HepG2 (cell line): ENCODE measurements around the gene ABI2. TPM values are rescaled to one million over a fixed set of nuclear protein-coding genes. Genes with fewer than 3 reads are reported as not detected.

Source experiments
- ATAC-seq: fragments of 200-7000 bp; cut with Tn5 transposase; 3 replicates; pipeline ENCODE4 v1.9.1; 2020; ENCODE audit warnings: mild to moderate bottlenecking, moderate library complexity
- BruUV-seq: library from RNA; stranded (reverse); fragments of 400-500 nt; replicated peaks from 2 replicates; lab custom pipeline; 2021; lab: Mats Ljungman, UMichigan
- CTCF ChIA-PET: fragments of 300-600 bp; formaldehyde crosslinking; extraction: SDS; loops from one replicate; lab custom pipeline; 2021; ENCODE audit warnings: low total read pairs, inconsistent platforms, low intra/inter-chr PET ratio; lab: Yijun Ruan, JAX
- POLR2A ChIA-PET: fragments of 350-600 bp; sonication (Branson Sonifier 250); formaldehyde crosslinking; loops from one replicate; lab custom pipeline; 2020; ENCODE audit warnings: antibody characterized with exemption, inconsistent platforms; lab: Yijun Ruan, JAX
- DNase-seq: peaks from one replicate; pipeline ENCODE4 v3.0.0-alpha.2; 2015; ENCODE audit warnings: low spot score
- FAIRE-seq: peaks from 3 replicates; lab custom pipeline; 2011; peaks lifted over from hg19 to GRCh38; lab: Jason Lieb, UNC
- H2AFZ ChIP-seq: one replicate; pipeline ENCODE4 v1.6.1; 2011; ENCODE audit warnings: low read length, inconsistent platforms
- H3K27ac ChIP-seq: fragments of 300-600 bp; 3 replicates; pipeline ENCODE4 v1.8.0; 2011; ENCODE audit warnings: mixed run types, mild to moderate bottlenecking, mixed read lengths, low read length, inconsistent platforms; ENCODE audit not compliant: insufficient read depth; ENCODE audit errors: extremely low read length
- H3K27me3 ChIP-seq, 2 experiments: fragments of 200-600 bp in 1 of 2; 2 replicates in 1 of 2; 3 replicates in 1 of 2; pipeline versions ENCODE4 v1.6.0 to v1.8.0; 2011; ENCODE audit warnings: low read length in 2 of 2, mild to moderate bottlenecking in 2 of 2, moderate library complexity in 2 of 2, inconsistent platforms in 1 of 2; ENCODE audit not compliant: insufficient read depth in 2 of 2, control insufficient read depth in 1 of 2
- H3K36me3 ChIP-seq, 2 experiments: fragments of 200-600 bp in 1 of 2; replicated peaks in 1 of 2; 2 replicates in 1 of 2; 3 replicates in 1 of 2; pipeline versions ENCODE4 v1.5.1 to v1.8.0; 2011; ENCODE audit warnings: low read length in 2 of 2, inconsistent platforms in 1 of 2; ENCODE audit not compliant: insufficient read depth in 2 of 2, control insufficient read depth in 1 of 2
- H3K4me1 ChIP-seq: 2 replicates; pipeline ENCODE4 v1.5.1; 2012; ENCODE audit warnings: low read length, inconsistent platforms; ENCODE audit not compliant: insufficient read depth
- H3K4me2 ChIP-seq: 2 replicates; pipeline ENCODE4 v1.6.0; 2011; ENCODE audit warnings: low read depth, low read length, inconsistent platforms
- H3K4me3 ChIP-seq, 3 experiments: fragments of 200-600 bp in 1 of 3; sonication (generic), shearing (Covaris generic) in 1 of 3; replicated peaks in 1 of 3; 2 replicates each; pipeline ENCODE4 v1.5.1; 2011 to 2016; ENCODE audit warnings: low read length in 3 of 3, inconsistent platforms in 2 of 3, low read depth in 2 of 3, mild to moderate bottlenecking in 2 of 3, control low read depth in 1 of 3, mixed read lengths in 1 of 3; ENCODE audit not compliant: insufficient read depth in 1 of 3
- H3K79me2 ChIP-seq: one replicate; pipeline ENCODE4 v1.6.1; 2011; ENCODE audit warnings: low read length, inconsistent platforms; ENCODE audit not compliant: insufficient read depth
- H3K9ac ChIP-seq: 2 replicates; pipeline ENCODE4 v1.6.0; 2011; ENCODE audit warnings: mild to moderate bottlenecking, low read depth, low read length, inconsistent platforms; ENCODE audit not compliant: insufficient read depth
- H3K9me3 ChIP-seq: 2 replicates; pipeline ENCODE4 v1.5.1; 2012; ENCODE audit warnings: mild to moderate bottlenecking, low read length
- H4K20me1 ChIP-seq: 2 replicates; pipeline ENCODE4 v1.6.0; 2011; ENCODE audit warnings: inconsistent platforms, mild to moderate bottlenecking, low read length, moderate library complexity; ENCODE audit not compliant: insufficient read depth
- KLF16 ChIP-seq, 2 experiments: sonication (generic) in 1 of 2; formaldehyde crosslinking in 1 of 2; IDR thresholded peaks; 2 replicates each; pipeline versions ENCODE4 v1.6.1 to v1.8.0; 2016 to 2023; ENCODE audit warnings: missing genetic modification reagents in 2 of 2, missing compliant biosample characterization in 1 of 2
- NRL ChIP-seq: sonication (generic); formaldehyde crosslinking; IDR thresholded peaks from 2 replicates; pipeline ENCODE4 v1.5.0; 2020; ENCODE audit warnings: missing genetic modification reagents, mild to moderate bottlenecking, moderate library complexity, borderline replicate concordance
- PRPF4 ChIP-seq: fragments of 200-400 bp; formaldehyde crosslinking; IDR thresholded peaks from 2 replicates; pipeline ENCODE4 v1.6.1; 2016; ENCODE audit warnings: low read length, low read depth; ENCODE audit not compliant: poor library complexity, severe bottlenecking
- STAG1 ChIP-seq: sonication (generic); formaldehyde crosslinking; IDR thresholded peaks from 2 replicates; pipeline ENCODE4 v1.4.0; 2020; ENCODE audit warnings: missing genetic modification reagents
- ZBTB38 ChIP-seq: sonication (generic); formaldehyde crosslinking; IDR thresholded peaks from 2 replicates; pipeline ENCODE4 v1.5.1; 2020; ENCODE audit warnings: mild to moderate bottlenecking, missing genetic modification reagents
- ZMAT3 ChIP-seq: sonication (generic); formaldehyde crosslinking; conservative IDR thresholded peaks from 2 replicates; pipeline ENCODE4 v1.7.0; 2021; ENCODE audit warnings: missing genetic modification reagents
- ZNF562 ChIP-seq: sonication (generic); formaldehyde crosslinking; IDR thresholded peaks from 2 replicates; pipeline ENCODE4 v1.8.0; 2022; ENCODE audit warnings: missing genetic modification reagents, borderline replicate concordance
- WGBS: methylation state at CpG from one replicate; pipeline ENCODE4 v1.1.6; 2017; ENCODE audit warnings: low lambda C conversion rate; 5-methylcytosine and 5-hydroxymethylcytosine counted together
- in situ Hi-C: cut with HindIII; loops from 2 replicates; pipeline ENCODE4 v1.10.0; 2017; ENCODE audit warnings: low pct_unique_long_range_greater_than_20kb; ENCODE audit not compliant: extremely low pct_ligation_motif_present
- intact Hi-C: fragments of 100-400 bp; cut with micrococcal nuclease; formaldehyde crosslinking; loops from one replicate; pipeline ENCODE4 v1.10.0; 2022; ENCODE audit not compliant: unreplicated experiment
- polyA plus RNA-seq, 8 experiments: library from polyadenylated mRNA; depleted of rRNA in 3 of 8; stranded (reverse) in 7 of 8; unstranded in 1 of 8; fragments of >200 nt; fragmentation: Illumina TruSeq in 4 of 8; extraction: Trizol in 4 of 8; gene quantifications; 2 replicates each; pipeline versions ENCODE4 v1.2.1 to v1.2.3, GENCODE V29; 2011 to 2016; ENCODE audit warnings: low read depth in 4 of 8, missing spikeins in 1 of 8, mixed read lengths in 1 of 8; ENCODE audit not compliant: insufficient read depth in 1 of 8
- total RNA-seq, 5 experiments: library from RNA; depleted of rRNA; stranded (reverse); fragments of >200 nt; fragmentation: Illumina TruSeq; extraction: Trizol; gene quantifications; 2 replicates each; pipeline ENCODE4 v1.2.3, GENCODE V29; 2016; ENCODE audit warnings: low read depth in 1 of 5
- TF ChIP-seq, protein P1 (sequence below): sonication (generic); formaldehyde crosslinking; IDR thresholded peaks from 2 replicates; pipeline ENCODE4 v1.4.0; 2020; ENCODE audit warnings: mild to moderate bottlenecking, missing genetic modification reagents
- TF ChIP-seq, protein P2 (sequence below): sonication (generic); formaldehyde crosslinking; IDR thresholded peaks from 2 replicates; pipeline ENCODE4 v1.5.0; 2020; ENCODE audit warnings: mild to moderate bottlenecking, missing genetic modification reagents, moderate library complexity
- TF ChIP-seq, protein P3 (sequence below): sonication (generic); formaldehyde crosslinking; IDR thresholded peaks from 2 replicates; pipeline ENCODE4 v1.4.0; 2020; ENCODE audit warnings: missing genetic modification reagents, borderline replicate concordance
- TF ChIP-seq, protein P4 (sequence below), 2 experiments: sonication (generic) in 1 of 2; formaldehyde crosslinking in 1 of 2; IDR thresholded peaks; 2 replicates each; pipeline versions ENCODE4 v1.4.0 to v1.6.1; 2018 to 2020; ENCODE audit warnings: missing genetic modification reagents in 2 of 2, borderline replicate concordance in 1 of 2, low read depth in 1 of 2, mild to moderate bottlenecking in 1 of 2, missing biosample characterization in 1 of 2

Gene ABI2
- total and polyA plus RNA-seq, 2 of the 13 experiments (the other 11 are each of a cell fraction or from before 2014, with no cell fraction given), result 28.4 to 32.4 TPM

DNA sequence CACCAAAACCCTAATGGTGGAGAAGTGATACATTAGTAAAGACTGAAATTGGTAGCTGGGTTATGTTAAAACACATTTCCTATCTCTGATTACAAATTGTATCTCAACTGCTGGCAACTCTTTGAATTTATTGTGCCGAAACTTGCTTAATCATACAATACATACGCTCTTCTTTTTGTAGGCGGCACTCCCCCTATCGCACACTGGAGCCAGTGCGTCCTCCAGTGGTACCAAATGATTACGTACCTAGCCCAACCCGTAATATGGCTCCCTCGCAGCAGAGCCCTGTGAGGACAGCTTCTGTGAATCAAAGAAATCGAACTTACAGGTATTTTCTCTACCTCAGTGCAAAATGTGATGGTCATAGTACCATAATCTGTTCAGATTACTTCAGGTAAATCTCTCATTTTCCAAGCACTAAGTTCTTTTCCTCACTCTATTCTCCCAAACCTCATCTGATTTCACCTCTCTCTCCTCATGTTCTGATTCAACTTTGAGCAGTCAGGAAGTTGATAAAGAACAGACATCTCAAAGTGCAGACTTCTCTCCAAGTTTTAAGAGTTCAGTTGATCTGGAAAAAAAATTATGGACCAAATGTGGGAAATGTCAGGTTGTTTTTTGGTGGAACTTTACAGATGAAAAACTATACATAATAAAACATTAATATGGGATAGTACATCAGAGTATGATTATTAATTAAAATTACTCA, 66.5 kb downstream of the ABI2 start:
- POLR2A ChIA-PET, result no interaction called here
- TF ChIP-seq ZNF562 (CRISPR knock-in tag) (no peak), STAG1 (CRISPR knock-in tag) (peak; percentile 45), ZMAT3 (no peak), KLF16 (CRISPR knock-in tag; IDR thresholded peaks at IDR 0.05) (no peak), PRPF4 (peak; percentile 36), ZBTB38 (0 out of 2 replicates have a peak, but pooled peaks have one; percentile 54), NRL (CRISPR knock-in tag) (no peak)
- TF ChIP-seq, protein P1, sequence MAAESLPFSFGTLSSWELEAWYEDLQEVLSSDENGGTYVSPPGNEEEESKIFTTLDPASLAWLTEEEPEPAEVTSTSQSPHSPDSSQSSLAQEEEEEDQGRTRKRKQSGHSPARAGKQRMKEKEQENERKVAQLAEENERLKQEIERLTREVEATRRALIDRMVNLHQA (CRISPR knock-in tag), result no peak
- TF ChIP-seq, protein P2, sequence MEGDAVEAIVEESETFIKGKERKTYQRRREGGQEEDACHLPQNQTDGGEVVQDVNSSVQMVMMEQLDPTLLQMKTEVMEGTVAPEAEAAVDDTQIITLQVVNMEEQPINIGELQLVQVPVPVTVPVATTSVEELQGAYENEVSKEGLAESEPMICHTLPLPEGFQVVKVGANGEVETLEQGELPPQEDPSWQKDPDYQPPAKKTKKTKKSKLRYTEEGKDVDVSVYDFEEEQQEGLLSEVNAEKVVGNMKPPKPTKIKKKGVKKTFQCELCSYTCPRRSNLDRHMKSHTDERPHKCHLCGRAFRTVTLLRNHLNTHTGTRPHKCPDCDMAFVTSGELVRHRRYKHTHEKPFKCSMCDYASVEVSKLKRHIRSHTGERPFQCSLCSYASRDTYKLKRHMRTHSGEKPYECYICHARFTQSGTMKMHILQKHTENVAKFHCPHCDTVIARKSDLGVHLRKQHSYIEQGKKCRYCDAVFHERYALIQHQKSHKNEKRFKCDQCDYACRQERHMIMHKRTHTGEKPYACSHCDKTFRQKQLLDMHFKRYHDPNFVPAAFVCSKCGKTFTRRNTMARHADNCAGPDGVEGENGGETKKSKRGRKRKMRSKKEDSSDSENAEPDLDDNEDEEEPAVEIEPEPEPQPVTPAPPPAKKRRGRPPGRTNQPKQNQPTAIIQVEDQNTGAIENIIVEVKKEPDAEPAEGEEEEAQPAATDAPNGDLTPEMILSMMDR (CRISPR knock-in tag), result 0 out of 2 replicates have a peak, but pooled peaks have one; percentile 33
- TF ChIP-seq, protein P3, sequence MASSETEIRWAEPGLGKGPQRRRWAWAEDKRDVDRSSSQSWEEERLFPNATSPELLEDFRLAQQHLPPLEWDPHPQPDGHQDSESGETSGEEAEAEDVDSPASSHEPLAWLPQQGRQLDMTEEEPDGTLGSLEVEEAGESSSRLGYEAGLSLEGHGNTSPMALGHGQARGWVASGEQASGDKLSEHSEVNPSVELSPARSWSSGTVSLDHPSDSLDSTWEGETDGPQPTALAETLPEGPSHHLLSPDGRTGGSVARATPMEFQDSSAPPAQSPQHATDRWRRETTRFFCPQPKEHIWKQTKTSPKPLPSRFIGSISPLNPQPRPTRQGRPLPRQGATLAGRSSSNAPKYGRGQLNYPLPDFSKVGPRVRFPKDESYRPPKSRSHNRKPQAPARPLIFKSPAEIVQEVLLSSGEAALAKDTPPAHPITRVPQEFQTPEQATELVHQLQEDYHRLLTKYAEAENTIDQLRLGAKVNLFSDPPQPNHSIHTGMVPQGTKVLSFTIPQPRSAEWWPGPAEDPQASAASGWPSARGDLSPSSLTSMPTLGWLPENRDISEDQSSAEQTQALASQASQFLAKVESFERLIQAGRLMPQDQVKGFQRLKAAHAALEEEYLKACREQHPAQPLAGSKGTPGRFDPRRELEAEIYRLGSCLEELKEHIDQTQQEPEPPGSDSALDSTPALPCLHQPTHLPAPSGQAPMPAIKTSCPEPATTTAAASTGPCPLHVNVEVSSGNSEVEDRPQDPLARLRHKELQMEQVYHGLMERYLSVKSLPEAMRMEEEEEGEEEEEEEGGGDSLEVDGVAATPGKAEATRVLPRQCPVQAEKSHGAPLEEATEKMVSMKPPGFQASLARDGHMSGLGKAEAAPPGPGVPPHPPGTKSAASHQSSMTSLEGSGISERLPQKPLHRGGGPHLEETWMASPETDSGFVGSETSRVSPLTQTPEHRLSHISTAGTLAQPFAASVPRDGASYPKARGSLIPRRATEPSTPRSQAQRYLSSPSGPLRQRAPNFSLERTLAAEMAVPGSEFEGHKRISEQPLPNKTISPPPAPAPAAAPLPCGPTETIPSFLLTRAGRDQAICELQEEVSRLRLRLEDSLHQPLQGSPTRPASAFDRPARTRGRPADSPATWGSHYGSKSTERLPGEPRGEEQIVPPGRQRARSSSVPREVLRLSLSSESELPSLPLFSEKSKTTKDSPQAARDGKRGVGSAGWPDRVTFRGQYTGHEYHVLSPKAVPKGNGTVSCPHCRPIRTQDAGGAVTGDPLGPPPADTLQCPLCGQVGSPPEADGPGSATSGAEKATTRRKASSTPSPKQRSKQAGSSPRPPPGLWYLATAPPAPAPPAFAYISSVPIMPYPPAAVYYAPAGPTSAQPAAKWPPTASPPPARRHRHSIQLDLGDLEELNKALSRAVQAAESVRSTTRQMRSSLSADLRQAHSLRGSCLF, result no peak
- TF ChIP-seq, protein P4, sequence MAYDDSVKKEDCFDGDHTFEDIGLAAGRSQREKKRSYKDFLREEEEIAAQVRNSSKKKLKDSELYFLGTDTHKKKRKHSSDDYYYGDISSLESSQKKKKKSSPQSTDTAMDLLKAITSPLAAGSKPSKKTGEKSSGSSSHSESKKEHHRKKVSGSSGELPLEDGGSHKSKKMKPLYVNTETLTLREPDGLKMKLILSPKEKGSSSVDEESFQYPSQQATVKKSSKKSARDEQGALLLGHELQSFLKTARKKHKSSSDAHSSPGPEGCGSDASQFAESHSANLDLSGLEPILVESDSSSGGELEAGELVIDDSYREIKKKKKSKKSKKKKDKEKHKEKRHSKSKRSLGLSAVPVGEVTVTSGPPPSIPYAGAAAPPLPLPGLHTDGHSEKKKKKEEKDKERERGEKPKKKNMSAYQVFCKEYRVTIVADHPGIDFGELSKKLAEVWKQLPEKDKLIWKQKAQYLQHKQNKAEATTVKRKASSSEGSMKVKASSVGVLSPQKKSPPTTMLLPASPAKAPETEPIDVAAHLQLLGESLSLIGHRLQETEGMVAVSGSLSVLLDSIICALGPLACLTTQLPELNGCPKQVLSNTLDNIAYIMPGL (CRISPR knock-in tag; IDR thresholded peaks at IDR 0.05; ENCODE audit: borderline replicate concordance in 1 of 2, low read depth in 1 of 2), result no peak

More for the DNA sequence above, 66.5 kb downstream of the ABI2 start:
- H3K79me2 ChIP-seq, result no peaks in the 10 kb centered on the region
- no peak overlapping the region for H2AFZ ChIP-seq
- ATAC-seq (peak; percentile 59; the same call in 2 of the 3 replicates), FAIRE-seq (no peak), DNase-seq (no peak)
- no peak overlapping the region for H3K4me2 ChIP-seq
- H3K36me3 ChIP-seq, result peaks cover 5 to 35% of the 10 kb centered on the region in 2 experiments
- no peaks in the 10 kb centered on the region for H3K9me3 ChIP-seq
- no TSS peak for BruUV-seq
- H3K27me3 ChIP-seq, result no peaks in the 10 kb centered on the region; a peak in 1 of 5 replicates
- no peak overlapping the region for H3K9ac ChIP-seq
- no peaks in the 10 kb centered on the region for H3K4me1 ChIP-seq
- intact Hi-C loops (loop anchor here (10.0 kb wide), 2 partner anchors 120 to 170 kb away; no protein-coding TSS in a partner anchor), in situ Hi-C loops (no loop called here)
- H4K20me1 ChIP-seq, result no peaks in the 10 kb centered on the region
- H3K4me3 ChIP-seq, result no peak overlapping the region
- 93% methylated on average over 9 of the region's 9 CpGs for WGBS
- CTCF ChIA-PET, result no interaction called here
- H3K27ac ChIP-seq, result no peak overlapping the region
